ENCODE results near the gene AKT1S1. TPM values are rescaled to one million over a fixed set of nuclear protein-coding genes. Genes with fewer than 3 reads are reported as not detected.

AKT1S1 gene
- total RNA-seq, 1 donor from 2014 or later, result 52.0 TPM

DNA sequence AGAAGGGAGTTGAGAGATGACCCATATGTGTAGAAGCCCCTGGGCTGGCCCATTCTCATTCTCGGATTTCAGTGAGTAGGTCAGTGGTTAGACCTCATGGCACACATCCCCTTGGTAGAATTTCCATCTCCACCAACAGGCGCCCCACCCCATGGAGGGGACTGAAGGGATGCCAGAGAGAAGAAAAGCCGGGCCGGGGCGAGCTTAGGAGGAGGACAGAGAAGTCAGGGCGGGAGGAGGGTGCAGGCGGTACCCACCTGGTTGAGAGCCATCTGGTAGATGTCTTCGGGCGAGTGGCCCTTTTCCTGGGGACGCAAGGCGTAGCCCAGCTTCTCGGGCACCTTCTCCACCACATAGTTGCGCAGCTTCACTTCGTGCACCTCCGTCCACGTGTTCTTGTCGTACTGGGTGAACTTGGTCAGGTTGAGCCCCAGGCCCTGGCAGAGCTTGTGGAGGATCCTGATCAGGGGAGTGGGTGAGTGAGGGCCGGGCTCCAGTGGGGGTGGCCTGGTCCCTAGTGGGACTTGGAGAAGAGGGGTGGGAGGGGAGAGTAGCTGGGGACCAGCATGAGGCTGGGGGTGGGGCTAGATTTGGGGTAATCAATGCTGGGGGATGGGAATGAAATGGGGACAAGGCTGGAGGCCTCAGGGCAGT is 17.0 kb upstream of the AKT1S1 start:
- no peak for DNase-seq (ENCODE audit: low spot score)
- TF ChIP-seq, protein P1, sequence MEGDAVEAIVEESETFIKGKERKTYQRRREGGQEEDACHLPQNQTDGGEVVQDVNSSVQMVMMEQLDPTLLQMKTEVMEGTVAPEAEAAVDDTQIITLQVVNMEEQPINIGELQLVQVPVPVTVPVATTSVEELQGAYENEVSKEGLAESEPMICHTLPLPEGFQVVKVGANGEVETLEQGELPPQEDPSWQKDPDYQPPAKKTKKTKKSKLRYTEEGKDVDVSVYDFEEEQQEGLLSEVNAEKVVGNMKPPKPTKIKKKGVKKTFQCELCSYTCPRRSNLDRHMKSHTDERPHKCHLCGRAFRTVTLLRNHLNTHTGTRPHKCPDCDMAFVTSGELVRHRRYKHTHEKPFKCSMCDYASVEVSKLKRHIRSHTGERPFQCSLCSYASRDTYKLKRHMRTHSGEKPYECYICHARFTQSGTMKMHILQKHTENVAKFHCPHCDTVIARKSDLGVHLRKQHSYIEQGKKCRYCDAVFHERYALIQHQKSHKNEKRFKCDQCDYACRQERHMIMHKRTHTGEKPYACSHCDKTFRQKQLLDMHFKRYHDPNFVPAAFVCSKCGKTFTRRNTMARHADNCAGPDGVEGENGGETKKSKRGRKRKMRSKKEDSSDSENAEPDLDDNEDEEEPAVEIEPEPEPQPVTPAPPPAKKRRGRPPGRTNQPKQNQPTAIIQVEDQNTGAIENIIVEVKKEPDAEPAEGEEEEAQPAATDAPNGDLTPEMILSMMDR (IDR thresholded peaks at IDR 0.05), result no peak
- Mint-ChIP-seq H3K27ac (ENCODE audit: unreplicated experiment) (no peak overlapping the region), H3K4me3 (ENCODE audit: unreplicated experiment) (no peak overlapping the region), H3K27me3 (ENCODE audit: low read depth) (peaks cover 12% of the 10 kb centered on the region), H3K9me3 (ENCODE audit: low read depth) (no peaks in the 10 kb centered on the region), H3K36me3 (ENCODE audit: low read depth) (no peaks in the 10 kb centered on the region), H3K4me1 (ENCODE audit: low read depth) (peaks cover 6% of the 10 kb centered on the region)

DNA sequence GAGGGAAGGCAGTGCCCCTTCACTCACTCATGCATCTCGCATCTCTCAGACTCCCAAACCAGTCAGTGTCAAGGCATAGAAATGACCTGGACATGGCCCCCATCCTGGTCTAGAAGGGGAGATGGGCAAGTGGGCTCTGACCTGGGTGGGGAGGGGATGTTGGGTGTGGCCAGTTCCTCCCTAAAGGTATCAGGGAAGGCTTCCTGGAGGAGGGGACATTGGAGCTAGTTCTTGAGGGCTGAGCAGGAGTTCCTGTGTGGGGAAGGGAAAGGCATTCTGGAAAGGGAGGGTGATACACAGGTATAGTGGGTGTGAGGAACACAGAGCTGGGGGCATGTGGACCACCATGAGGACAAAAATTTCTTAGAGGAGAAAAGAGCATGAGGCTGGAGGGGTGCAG is 15.6 kb upstream of the AKT1S1 start:
- TF ChIP-seq, protein P1 (IDR thresholded peaks at IDR 0.05), result no peak
- no peak overlapping the region for H3K27ac Mint-ChIP-seq (ENCODE audit: unreplicated experiment)
- DNase-seq (ENCODE audit: low spot score), result no peak
- peaks cover 5% of the 10 kb centered on the region for H3K4me1 Mint-ChIP-seq (ENCODE audit: low read depth)
- H3K27me3 Mint-ChIP-seq (ENCODE audit: low read depth), result peaks cover 12% of the 10 kb centered on the region
- no peaks in the 10 kb centered on the region for H3K9me3 Mint-ChIP-seq (ENCODE audit: low read depth)
- H3K36me3 Mint-ChIP-seq (ENCODE audit: low read depth), result no peaks in the 10 kb centered on the region
- H3K4me3 Mint-ChIP-seq (ENCODE audit: unreplicated experiment), result no peak overlapping the region

DNA sequence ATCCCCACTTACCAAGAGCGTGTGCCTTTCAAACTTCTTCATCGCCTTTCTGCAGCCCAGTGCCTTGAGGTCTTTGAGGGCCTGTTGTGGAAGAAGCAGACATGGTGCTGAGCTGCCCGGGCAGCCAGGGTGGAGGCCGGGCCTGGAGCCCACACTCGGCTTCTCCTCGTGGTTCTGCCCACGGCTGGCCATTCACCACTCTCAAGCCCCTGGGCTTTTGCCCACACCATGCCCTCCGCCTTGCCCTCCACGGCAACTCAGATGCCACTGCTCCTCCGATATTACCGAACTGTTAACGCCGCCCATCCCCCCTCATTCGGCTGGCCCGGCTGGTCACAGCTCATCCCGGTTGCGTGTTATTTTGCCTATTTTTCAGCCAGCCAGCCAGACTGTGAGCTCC is 14.2 kb upstream of the AKT1S1 start:
- peaks cover 2% of the 10 kb centered on the region for H3K4me1 Mint-ChIP-seq (ENCODE audit: low read depth)
- TF ChIP-seq, protein P1 (IDR thresholded peaks at IDR 0.05), result no peak

DNA sequence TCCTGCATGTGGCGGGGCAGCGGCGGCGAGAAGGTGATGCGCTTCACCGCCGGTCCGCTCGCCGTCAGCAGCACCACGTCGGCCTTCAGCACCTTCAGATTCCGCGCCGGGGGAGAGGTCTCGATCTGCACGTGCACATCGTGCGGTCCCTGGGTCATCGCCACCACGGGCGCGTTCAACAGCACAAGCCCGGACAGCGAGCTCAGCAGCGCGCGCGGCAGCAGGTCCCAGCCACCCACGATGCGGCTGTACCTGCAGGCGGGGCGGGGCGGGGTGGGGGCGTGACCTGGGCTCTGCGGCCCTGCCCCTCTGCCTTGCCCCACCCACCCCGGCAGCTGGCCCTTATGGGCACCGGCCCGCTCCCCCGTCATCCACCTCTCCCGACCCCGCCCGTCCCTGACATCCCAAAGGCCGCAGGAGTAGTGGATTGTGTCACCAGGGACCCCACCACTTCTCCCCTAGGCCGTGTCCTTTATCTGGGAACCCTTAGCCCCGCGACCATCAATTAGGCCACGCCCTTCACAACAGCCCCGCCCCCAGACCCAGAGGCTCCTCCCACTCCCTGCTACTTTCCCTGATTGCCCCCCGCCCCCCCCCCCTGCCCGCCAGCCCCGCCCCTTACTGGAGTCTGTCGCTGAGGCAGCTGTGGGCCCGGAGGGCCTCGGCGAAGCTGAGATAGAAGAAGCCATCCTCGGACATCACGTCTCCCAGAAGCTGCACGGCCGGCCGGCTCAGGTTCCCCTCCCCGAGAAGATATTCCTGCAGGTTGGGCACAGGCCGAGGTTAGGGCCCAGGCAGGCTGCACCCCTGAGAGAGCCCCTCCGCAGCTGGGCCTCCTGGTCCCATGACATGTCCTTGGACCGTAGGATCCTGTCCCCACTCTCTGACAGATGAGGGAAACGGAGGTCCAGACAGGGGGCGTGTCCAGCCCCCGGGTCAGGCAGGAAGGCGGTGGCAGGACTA is 13.5 kb upstream of the AKT1S1 start:
- Mint-ChIP-seq H3K27ac (ENCODE audit: unreplicated experiment) (no peak overlapping the region), H3K27me3 (ENCODE audit: low read depth) (peaks cover 10% of the 10 kb centered on the region), H3K4me3 (ENCODE audit: unreplicated experiment) (peak overlapping the region; percentile 59), H3K4me1 (ENCODE audit: low read depth) (peaks cover 2% of the 10 kb centered on the region), H3K36me3 (ENCODE audit: low read depth) (peaks cover 3% of the 10 kb centered on the region), H3K9me3 (ENCODE audit: low read depth) (no peaks in the 10 kb centered on the region)
- no peak for DNase-seq (ENCODE audit: low spot score)
- TF ChIP-seq, protein P1 (IDR thresholded peaks at IDR 0.05), result peak; percentile 58

More for the DNA sequence above, 14.2 kb upstream of the AKT1S1 start:
- Mint-ChIP-seq H3K9me3 (ENCODE audit: low read depth) (no peaks in the 10 kb centered on the region), H3K36me3 (ENCODE audit: low read depth) (peaks cover 2% of the 10 kb centered on the region), H3K27me3 (ENCODE audit: low read depth) (peaks cover 12% of the 10 kb centered on the region), H3K27ac (ENCODE audit: unreplicated experiment) (no peak overlapping the region), H3K4me3 (ENCODE audit: unreplicated experiment) (no peak overlapping the region)
- no peak for DNase-seq (ENCODE audit: low spot score)

DNA sequence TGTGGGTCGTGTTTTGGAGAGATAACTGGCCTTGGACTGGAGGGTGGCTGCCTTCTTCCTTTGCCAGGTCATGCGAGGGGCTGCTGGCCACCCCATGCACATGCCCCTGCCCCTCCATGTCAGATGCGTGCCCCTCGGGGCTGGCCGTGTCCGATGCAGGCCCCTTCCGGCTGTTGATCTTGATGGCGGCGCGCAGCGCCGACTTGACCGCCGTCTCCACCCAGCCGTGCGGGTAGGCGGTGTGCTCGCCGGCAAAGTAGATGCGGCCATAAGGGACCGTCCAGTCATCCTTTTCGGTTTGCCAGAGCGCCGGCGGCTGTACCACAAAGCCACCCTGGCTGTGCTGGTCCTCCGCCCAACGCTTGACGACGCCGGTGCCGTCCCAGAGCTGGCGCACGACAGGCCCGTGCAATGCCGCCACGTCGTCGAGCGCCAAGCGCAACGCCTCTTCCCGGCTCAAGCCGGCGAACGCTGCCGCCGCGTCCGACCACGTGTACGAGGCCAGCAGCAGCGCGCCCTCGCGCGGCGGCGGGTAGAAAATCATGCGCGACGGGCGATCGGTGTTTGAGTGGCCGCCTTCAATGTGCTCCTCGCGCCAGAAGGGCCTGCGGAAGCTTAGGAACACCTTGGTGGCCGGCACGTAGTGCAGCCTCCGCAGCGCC is 12.7 kb upstream of the AKT1S1 start:
- no peaks in the 10 kb centered on the region for H3K9me3 Mint-ChIP-seq (ENCODE audit: low read depth)
- H3K36me3 Mint-ChIP-seq (ENCODE audit: low read depth), result peaks cover 6% of the 10 kb centered on the region
- H3K27me3 Mint-ChIP-seq (ENCODE audit: low read depth), result peaks cover 10% of the 10 kb centered on the region
- DNase-seq (ENCODE audit: low spot score), result peak; percentile 93
- peaks cover 2% of the 10 kb centered on the region for H3K4me1 Mint-ChIP-seq (ENCODE audit: low read depth)
- peak overlapping the region; percentile 59 for H3K4me3 Mint-ChIP-seq (ENCODE audit: unreplicated experiment)
- TF ChIP-seq, protein P1 (IDR thresholded peaks at IDR 0.05), result peak; percentile 84
- H3K27ac Mint-ChIP-seq (ENCODE audit: unreplicated experiment), result no peak overlapping the region
